SJCRH30 (cell line): ENCODE measurements around the gene MYL7. TPM values are rescaled to one million over a fixed set of nuclear protein-coding genes. Genes with fewer than 3 reads are reported as not detected.
A peak's percentile ranks its signal among the peaks of the same experiment; 100 is the strongest.
"Not testable (repeated sequence)": the region's sequence is repeated elsewhere in the genome, so short reads cannot be mapped to it uniquely, and the experiment has no call there.

ENCODE experiments used
- DNase-seq, 2 experiments: peaks; one replicate each; pipeline ENCODE4 v3.0.0-alpha.2; 2015 to 2020
- H3K27ac ChIP-seq: fragments of 250-450 bp; sonication (Bioruptor Pico); 2 replicates; pipeline ENCODE4 v1.5.1; 2020; ENCODE audit warnings: mild to moderate bottlenecking, moderate library complexity
- H3K27me3 ChIP-seq: fragments of 250-450 bp; sonication (Bioruptor Pico); 2 replicates; pipeline ENCODE4 v1.5.1; 2020; ENCODE audit warnings: mild to moderate bottlenecking, moderate library complexity
- H3K36me3 ChIP-seq: fragments of 250-450 bp; sonication (Bioruptor Pico); 2 replicates; pipeline ENCODE4 v1.5.1; 2020; ENCODE audit warnings: mild to moderate bottlenecking, moderate library complexity
- H3K4me1 ChIP-seq: fragments of 250-450 bp; sonication (Bioruptor Pico); 2 replicates; pipeline ENCODE4 v1.5.1; 2020; ENCODE audit warnings: mild to moderate bottlenecking, moderate library complexity
- H3K4me3 ChIP-seq: fragments of 250-450 bp; sonication (Bioruptor Pico); 2 replicates; pipeline ENCODE4 v1.5.1; 2020; ENCODE audit warnings: mild to moderate bottlenecking, moderate library complexity
- H3K9me3 ChIP-seq: fragments of 250-450 bp; sonication (Bioruptor Pico); replicated peaks from 2 replicates; pipeline ENCODE4 v1.5.1; 2020; ENCODE audit warnings: mild to moderate bottlenecking, moderate library complexity
- total RNA-seq: library from RNA; depleted of rRNA; stranded (reverse); fragments of >200 nt; shearing (Covaris generic); gene quantifications from 2 replicates; pipeline ENCODE4 v1.2.3, GENCODE V29; 2014

The MYL7 gene
- total RNA-seq, 1 experiment from 2014 or later: not detected

DNA sequence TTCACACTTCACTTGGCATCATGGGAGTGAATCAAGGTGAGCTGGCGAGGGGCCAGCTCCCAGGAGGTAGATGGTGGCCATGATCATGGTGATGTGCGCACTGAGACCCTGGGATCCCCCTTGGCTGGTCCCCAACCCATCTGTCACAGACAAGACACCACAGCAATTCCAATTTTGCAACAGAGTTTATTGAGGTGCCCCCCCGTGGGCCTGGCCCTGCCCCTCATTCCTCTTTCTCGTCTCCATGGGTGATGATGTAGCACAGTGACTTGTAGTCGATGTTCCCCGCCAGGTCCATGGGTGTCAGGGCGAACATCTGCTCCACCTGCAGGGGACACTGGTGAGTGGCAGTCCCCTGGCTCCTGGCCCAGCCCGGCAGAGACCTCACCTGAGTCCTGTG, 2.4 kb downstream of the MYL7 start:
- DNase-seq: no peak
- no peaks in the 10 kb centered on the region for H3K36me3 ChIP-seq
- H3K4me1 ChIP-seq: peaks cover 7% of the 10 kb centered on the region; the same call in 1 of the 2 replicates
- no peak overlapping the region for H3K27ac ChIP-seq
- H3K4me3 ChIP-seq: no peak overlapping the region
- no peaks in the 10 kb centered on the region for H3K9me3 ChIP-seq
- no peaks in the 10 kb centered on the region for H3K27me3 ChIP-seq

DNA sequence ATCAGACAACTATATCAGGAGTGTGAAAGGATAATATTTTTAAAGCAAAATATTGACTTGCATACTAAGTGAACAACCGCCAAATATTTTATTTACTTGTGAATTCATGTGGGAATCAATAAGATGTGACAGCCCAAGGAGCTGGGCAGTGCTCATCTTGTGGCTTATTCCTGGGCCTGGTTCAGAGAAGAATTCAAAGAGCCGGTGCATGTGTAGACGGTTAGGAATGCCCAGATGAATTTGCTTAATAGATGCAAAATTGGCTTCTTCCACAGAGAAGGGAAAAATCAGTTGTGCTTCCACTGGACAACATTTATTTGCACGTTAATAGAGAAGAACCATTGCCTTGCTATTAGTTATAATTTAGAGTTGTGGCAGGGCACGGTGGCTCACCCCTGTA, 4.4 kb downstream of the MYL7 start:
- Histone ChIP-seq H3K9me3 (no peaks in the 10 kb centered on the region), H3K27me3 (no peaks in the 10 kb centered on the region), H3K27ac (no peak overlapping the region), H3K4me1 (peaks cover 11% of the 10 kb centered on the region), H3K4me3 (no peak overlapping the region), H3K36me3 (no peaks in the 10 kb centered on the region)
- DNase-seq: no peak

DNA sequence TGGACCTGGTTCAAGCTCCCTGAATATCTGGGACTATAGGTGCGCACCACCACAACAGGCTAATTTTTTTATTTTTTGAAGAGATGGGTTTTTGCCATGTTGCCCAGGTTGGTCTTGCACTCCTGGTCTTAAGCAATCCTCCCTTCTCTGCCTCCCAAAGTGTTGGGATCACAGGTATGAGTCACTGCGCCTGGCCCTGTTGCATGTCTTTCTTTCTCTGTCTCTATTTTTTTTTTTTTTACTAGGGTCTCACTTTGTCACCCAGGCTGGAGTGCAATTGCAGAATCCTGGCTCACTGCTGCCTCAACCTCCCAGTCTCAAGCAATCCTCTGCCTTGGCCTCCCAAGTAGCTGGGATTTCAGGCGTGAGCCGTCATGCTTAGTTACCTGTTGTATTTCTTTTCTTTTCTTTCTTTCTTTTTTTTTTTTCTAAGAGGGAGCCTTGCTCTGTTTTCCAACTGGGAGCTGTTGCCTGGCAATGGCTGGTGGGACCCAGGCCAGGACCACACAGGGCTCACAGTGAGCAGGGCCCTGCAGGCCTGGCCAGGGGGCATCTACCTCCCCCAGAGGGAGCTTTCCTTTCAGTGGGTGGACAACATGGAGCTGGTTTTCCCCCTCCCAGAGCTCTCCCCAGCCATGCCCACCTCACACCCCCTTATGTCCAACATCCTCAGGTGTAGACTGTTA, 6.0 kb downstream of the MYL7 start:
- Histone ChIP-seq H3K27me3 (no peaks in the 10 kb centered on the region), H3K9me3 (no peaks in the 10 kb centered on the region), H3K27ac (no peak overlapping the region), H3K4me1 (peaks cover 23% of the 10 kb centered on the region), H3K36me3 (no peaks in the 10 kb centered on the region), H3K4me3 (no peak overlapping the region)
- DNase-seq: no peak

DNA sequence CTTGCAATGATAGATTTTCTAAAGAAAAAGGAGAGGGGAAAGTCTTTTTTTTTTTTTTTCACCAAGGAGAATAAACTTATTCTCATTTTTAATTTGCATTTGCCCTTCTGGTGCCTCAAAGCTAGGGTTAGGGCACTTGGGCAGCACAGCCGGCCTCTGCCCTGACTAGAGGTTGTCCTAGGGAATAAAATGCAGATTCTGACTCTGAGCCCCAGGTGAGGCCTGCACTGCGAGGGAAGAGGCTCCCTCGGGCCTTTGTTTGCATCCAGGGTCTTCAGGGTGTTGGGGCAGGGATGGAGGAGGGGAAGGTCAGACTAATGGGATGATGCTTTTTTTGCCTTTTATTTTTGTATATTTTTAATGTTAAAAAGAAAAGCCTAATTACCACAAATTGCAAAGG, 7.8 kb downstream of the MYL7 start:
- Histone ChIP-seq H3K36me3 (no peaks in the 10 kb centered on the region), H3K4me3 (no peak overlapping the region), H3K27ac (no peak overlapping the region), H3K27me3 (no peaks in the 10 kb centered on the region), H3K9me3 (no peaks in the 10 kb centered on the region), H3K4me1 (peaks cover 28% of the 10 kb centered on the region)
- DNase-seq: no peak

DNA sequence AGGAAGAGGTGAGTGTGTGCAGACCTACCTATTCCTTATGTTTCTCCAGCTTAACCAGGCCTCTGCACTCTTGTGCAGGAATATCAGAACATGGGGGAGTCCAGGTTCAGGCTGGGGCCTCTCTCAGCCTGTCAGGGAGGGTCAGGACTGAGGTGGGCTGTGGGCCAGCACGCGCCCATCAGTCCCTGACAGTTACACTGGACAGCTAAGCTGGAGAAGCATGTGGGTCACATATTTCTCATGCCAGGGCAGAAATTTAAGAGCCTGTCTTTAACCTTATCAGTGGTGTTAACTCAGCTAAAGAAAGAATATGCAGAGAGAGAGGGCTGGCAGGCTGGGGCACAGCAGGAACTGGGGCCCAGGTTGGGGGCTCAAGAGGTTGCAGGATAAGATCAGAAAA, 9.1 kb downstream of the MYL7 start:
- H3K36me3 ChIP-seq: no peaks in the 10 kb centered on the region
- H3K27ac ChIP-seq: peak overlapping the region; percentile 26; the same call in 1 of the 2 replicates
- no peaks in the 10 kb centered on the region for H3K9me3 ChIP-seq
- no peaks in the 10 kb centered on the region for H3K27me3 ChIP-seq
- peaks cover 24% of the 10 kb centered on the region for H3K4me1 ChIP-seq
- no peak for DNase-seq
- no peak overlapping the region for H3K4me3 ChIP-seq

DNA sequence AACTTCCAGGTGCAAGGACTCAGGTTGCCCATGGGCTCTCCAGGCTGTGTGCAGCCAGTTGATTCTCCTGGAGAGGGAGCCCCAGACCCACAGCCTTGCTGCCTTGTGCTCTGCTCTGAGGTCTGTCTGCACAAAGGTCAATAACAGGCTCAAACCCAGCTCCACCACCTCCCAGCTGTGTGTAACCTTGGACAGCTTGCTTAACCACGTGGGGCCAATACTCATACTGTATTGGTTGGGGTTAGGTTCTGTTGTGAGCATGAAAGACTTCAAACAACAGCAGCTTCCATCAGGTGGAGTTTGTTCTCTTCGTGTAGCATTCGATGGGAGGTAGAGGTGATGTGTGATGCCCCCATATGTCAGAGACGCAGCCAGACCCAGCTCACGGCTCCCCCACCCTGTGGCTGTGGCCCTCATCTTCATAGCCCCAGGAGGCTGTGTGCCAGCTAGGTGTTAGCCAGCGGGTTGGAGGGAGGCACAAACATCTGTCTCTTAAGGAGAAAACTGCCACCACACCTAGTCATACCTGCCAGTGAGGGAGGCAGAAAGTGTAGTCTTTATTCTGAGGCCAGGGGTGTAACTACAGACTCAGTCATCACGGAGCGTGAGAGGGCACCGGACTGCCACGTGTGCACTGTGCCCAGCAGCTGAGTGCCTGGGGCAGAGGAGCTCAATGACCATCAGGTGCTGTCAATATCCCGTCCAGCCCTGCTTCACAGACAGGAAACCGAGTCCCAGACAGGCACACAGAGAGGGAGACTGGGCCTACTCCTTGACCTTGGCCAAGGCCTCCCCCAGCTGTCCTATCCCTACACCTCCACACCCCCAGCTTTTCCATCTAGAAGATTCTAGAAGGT, 9.7 kb downstream of the MYL7 start:
- no peaks in the 10 kb centered on the region for H3K9me3 ChIP-seq
- H3K27me3 ChIP-seq: no peaks in the 10 kb centered on the region
- no peaks in the 10 kb centered on the region for H3K36me3 ChIP-seq
- peaks cover 24% of the 10 kb centered on the region for H3K4me1 ChIP-seq
- no peak overlapping the region for H3K4me3 ChIP-seq
- peak; percentile 58 to 70 for DNase-seq
- peak overlapping the region; percentile 26 for H3K27ac ChIP-seq

DNA sequence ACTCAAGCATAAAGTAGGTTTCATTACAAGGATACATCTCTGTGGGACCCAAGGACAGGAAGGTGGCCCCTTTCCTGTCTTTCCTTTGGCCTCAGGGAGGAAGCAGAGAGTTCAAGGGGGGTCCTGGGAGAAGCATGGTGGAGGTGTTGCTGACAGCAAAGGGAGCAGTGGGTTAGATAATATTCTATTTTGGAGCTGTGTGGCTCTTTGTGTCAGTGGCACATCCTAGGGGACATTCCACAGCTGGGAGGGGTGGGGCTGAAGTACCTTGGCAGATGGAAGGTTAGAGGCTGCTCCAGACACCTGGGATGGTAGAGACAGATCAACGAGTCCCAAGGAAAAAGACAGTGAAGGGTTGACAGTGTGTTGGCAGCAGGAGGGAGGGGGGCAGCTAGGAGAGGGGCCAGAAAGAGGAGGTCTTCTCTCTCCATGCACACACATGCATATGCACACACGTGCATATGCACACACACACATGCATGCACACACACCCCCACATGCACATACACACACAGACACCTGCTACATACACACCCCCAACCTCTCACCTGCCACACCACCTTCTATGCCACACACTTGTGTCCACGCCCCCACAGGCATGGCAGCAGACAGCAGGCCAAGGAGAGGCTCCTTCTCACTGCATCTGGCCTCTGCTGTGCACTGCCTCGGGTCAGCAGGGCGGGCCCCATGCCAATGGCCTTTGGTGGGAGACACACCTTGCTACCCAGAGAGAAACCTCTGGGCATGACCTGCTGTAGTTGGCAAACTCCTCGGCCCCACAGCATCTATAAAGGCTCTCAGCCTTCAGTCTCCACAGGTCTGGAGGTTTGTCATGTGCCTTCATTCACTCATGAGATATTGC, 12.2 kb downstream of the MYL7 start:
- H3K4me3 ChIP-seq: no peak overlapping the region
- no peaks in the 10 kb centered on the region for H3K27me3 ChIP-seq
- no peak overlapping the region for H3K27ac ChIP-seq
- no peaks in the 10 kb centered on the region for H3K36me3 ChIP-seq
- DNase-seq: no peak
- H3K4me1 ChIP-seq: peaks cover 24% of the 10 kb centered on the region
- H3K9me3 ChIP-seq: no peaks in the 10 kb centered on the region

DNA sequence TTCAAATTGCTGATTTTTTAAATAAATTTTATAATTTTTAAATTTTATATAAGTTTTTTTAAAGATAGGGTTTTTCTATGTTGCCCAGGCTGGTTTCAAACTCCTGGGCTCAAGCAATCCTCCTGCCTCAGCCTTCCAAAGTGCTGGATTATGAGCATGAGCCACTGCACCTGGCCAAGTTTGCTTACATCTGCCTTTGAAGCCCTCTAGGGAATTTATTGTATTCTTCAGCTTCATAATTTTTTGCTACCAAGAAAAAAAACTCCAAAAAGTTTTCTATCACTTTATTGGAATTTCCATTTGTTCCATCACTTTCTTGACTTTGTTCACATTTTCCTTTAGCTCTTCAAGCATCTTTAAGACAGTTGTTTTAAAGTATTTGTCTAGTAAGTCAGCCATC, 14.0 kb downstream of the MYL7 start:
- H3K9me3 ChIP-seq: no peaks in the 10 kb centered on the region
- no peak for DNase-seq
- H3K36me3 ChIP-seq: no peaks in the 10 kb centered on the region; the same call in 1 of the 2 replicates
- H3K27me3 ChIP-seq: no peaks in the 10 kb centered on the region
- H3K4me3 ChIP-seq: no peak overlapping the region
- peaks cover 25% of the 10 kb centered on the region for H3K4me1 ChIP-seq
- no peak overlapping the region for H3K27ac ChIP-seq

DNA sequence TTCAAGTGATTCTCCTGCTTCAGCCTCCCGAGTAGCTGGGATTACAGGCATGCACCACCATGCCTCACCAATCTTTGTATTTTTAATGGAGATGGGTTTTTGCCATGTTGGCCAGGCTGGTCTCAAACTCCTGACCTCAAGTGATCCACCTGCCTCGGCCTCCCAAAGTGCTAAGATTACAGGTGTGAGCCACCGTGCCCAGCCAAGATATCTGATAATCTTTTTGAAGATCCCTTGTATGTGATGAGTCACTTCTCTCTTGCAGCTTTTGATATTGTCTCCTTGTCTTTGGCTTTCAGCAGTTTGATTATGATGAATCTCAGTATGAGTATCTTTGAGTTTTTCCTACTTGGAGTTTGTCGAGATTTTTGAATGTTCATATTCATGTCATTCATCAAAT, 14.6 kb downstream of the MYL7 start:
- peaks cover 22% of the 10 kb centered on the region for H3K4me1 ChIP-seq
- not testable (repeated sequence) for H3K4me3 ChIP-seq, H3K36me3 ChIP-seq, DNase-seq, H3K9me3 ChIP-seq, H3K27me3 ChIP-seq, H3K27ac ChIP-seq

DNA sequence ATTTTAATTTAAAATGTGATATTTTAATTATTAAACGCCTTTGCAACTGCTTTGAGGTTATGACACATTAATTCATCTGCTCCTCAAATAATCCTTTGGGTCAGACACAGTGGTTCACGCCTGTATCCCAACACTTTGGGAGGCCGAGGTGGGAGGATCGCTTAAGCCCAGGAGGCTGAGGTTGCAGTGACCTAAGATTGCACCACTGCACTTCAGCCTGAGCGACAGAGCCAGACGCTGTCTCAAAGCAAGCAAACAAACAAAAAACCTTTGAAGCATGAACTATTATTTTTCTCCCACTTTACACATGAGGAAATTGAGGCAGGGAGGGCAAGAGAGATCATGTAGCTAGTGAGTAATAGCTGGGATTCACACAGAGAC, 16.3 kb downstream of the MYL7 start:
- peaks cover 12% of the 10 kb centered on the region for H3K4me1 ChIP-seq
- no peak overlapping the region for H3K27ac ChIP-seq

DNA sequence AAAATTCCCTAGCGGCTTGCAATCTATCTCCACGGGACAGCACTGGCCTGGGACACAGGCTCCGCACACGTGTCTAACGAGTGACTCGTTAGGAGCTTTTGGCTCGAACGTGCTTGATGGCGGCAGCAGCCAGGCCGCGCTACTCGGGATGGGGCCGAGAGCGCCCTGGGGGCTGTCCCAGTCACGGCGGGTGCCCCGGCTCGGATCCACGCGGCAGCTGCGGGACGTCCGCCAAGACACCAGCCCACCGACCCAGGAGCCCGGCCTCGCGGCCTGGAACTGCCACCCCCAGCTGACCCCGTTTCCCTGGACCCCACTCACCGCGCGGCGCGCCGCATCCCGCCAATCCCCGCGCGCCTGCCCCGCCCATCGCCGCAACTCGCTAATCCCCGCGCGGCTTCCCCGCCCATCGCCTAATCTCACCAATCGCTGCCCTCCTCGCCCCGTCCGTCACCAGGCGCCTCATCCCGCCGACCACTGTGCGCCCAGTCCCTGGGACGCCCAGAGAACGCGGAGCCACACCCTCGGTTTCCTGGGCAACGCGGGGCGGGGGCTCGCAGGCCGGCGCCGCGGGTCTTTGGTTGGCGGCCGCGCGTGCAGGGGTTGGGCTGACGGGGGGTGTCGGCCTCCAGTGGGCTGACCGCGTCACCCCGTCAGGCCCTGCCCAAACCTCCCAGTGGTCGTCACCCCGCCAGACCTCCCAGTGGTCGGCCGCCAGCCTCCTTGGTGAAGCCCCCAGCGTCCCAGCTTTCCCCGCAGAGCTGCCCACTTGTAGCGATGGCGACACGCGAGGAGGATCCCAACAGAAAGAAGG, 17.7 kb downstream of the MYL7 start, which contains the start of gene POLD2:
POLD2 (minus strand) TSS at position 359 of the 814 bp plus-strand sequence. CDS start 1,495 bp downstream, outside the sequence.
- Histone ChIP-seq H3K27me3 (no peaks in the 10 kb centered on the region), H3K36me3 (peaks cover 21% of the 10 kb centered on the region; the same call in 1 of the 2 replicates), H3K4me1 (peaks cover 8% of the 10 kb centered on the region), H3K27ac (peak within 1 kb of the TSS; percentile 86), H3K9me3 (no peaks in the 10 kb centered on the region), H3K4me3 (peak within 1 kb of the TSS; percentile 91)
- peak; percentile 99 for DNase-seq

More for the DNA sequence above, 16.3 kb downstream of the MYL7 start:
- no peak for DNase-seq
- Histone ChIP-seq H3K4me3 (no peak overlapping the region), H3K27me3 (no peaks in the 10 kb centered on the region), H3K36me3 (peaks cover 19% of the 10 kb centered on the region; the same call in 1 of the 2 replicates), H3K9me3 (no peaks in the 10 kb centered on the region)

DNA sequence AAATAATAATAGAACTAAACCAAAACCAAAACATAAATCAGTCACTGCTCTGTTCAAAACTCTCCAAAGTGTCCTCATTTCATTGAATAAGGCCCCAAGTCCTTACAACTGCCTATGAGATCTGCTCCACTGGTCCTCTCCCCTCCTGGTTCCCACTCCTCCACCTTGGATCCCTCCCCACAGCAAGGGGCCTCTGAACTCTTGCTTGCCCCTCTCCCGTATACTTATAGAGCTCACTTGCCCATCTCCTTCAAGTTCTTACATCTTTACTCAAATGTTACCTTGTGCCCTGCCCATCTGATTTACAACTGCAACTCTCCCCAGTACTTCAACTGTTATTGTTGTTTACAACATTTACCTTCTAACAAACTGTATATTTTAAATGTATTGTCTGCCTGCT, 18.6 kb downstream of the MYL7 start:
- Histone ChIP-seq H3K4me1 (peaks cover 5% of the 10 kb centered on the region), H3K9me3 (no peaks in the 10 kb centered on the region), H3K27me3 (no peaks in the 10 kb centered on the region), H3K27ac (peak overlapping the region; percentile 86), H3K4me3 (peak overlapping the region; percentile 91), H3K36me3 (peaks cover 27% of the 10 kb centered on the region; the same call in 1 of the 2 replicates)
- no peak for DNase-seq

DNA sequence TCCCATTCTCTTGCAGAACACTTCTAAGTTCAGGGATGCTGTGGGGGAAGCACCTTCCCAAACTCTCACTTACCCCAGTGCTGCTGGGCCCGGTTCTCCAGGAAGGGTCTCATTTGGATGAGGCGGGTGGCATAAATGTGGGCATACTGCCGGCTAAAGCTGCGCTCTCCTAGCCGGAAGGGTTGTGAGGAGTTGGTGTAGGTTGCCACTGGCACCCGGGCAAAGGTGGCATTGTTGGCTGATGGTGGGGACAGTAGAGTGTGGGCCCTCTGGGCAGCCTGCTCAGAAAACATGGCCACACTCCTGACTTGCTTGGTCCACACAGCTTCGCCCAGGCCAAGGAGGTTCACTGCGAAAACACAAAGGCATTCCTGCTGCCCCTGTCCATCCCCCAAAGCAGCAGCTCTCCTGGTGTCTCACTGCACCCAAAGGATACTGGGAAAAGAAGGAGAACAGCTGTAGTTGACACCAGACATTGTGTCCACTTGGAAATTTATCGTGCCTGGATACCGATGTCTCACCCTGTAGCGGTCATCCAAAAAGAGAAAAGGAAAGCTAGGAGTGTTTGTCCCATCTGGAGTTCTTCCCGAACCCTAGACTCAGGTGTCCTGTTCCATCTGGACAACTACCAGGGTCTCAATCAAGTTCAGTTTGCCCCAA, 19.2 kb downstream of the MYL7 start:
- Histone ChIP-seq H3K9me3 (no peaks in the 10 kb centered on the region), H3K4me3 (no peak overlapping the region), H3K36me3 (peaks cover 33% of the 10 kb centered on the region; the same call in 1 of the 2 replicates), H3K4me1 (peaks cover 5% of the 10 kb centered on the region), H3K27ac (no peak overlapping the region; the same call in 1 of the 2 replicates), H3K27me3 (no peaks in the 10 kb centered on the region)
- DNase-seq: no peak
